GM08714 (cell line): ENCODE measurements around the gene SLC9C2.
"Not testable (repeated sequence)": the region's sequence is repeated elsewhere in the genome, so short reads cannot be mapped to it uniquely, and the experiment has no call there.

Source experiments
- H3K4me3 ChIP-seq: fragments of 200-500 bp; sonication (Bioruptor generic); 2 replicates; pipeline ENCODE4 v1.5.1; 2014; ENCODE audit warnings: mild to moderate bottlenecking, low read length, inconsistent platforms
- ZNF274 ChIP-seq: IDR thresholded peaks from 2 replicates; pipeline ENCODE4 v1.6.1; 2012; ENCODE audit warnings: mild to moderate bottlenecking, low read depth, low read length

The SLC9C2 gene

GRCh38 chr1:173474097-173474779, 128.6 kb downstream of the SLC9C2 start:
- TF ChIP-seq ZNF274: no peak
- H3K4me3 ChIP-seq: no peak overlapping the region

- no peak overlapping the region for H3K4me3 ChIP-seq
- no peak for TF ChIP-seq ZNF274
Measured at GRCh38 chr1:173473599-173474011, 129.3 kb downstream of the SLC9C2 start.

DNA sequence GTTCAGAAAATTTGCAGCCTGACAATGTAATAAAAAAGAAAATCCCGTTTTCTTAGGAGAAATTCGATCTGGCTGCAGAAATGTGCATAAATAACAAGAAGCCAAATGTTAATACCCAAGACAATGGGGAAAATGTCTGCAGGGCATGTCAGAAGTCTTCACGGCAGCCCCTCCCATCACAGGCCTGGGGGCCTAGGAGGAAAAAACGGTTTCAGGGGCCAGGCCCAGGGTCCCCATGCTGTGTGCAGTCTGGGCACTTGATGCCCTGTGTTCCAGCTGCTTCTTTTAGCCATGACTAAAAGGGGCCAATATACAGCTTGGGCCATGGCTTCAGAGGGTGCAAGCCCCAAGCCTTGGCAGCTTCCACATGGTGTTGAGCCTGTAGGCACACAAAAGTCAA, 132.3 kb downstream of the SLC9C2 start:
- no peak for TF ChIP-seq ZNF274
- H3K4me3 ChIP-seq: no peak overlapping the region

DNA sequence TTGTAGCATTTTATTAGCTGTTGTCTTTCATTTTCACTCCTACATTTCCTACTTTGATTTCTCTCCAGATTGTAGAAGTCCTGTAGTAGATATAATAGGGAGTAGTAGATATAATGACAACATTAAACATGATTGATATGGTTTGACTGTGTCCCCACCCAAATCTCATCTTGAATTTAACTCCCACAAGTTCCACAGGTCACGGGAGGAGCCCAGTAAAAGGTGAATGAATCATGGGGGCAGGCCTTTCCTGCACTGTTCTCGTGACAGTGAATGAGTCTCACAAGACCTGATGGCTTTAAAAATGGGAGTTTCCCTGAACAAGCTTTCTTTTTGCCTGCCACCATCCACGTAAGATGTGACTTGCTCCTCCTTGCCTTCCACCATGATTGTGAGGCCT, 133.2 kb downstream of the SLC9C2 start:
- no peak for TF ChIP-seq ZNF274
- no peak overlapping the region for H3K4me3 ChIP-seq

- TF ChIP-seq ZNF274: no peak
Measured at GRCh38 chr1:173467426-173467825, 135.4 kb downstream of the SLC9C2 start.

GRCh38 chr1:173464185-173464584, 138.7 kb downstream of the SLC9C2 start:
- H3K4me3 ChIP-seq: not testable (repeated sequence)

More at GRCh38 chr1:173467426-173467825, 135.4 kb downstream of the SLC9C2 start:
- H3K4me3 ChIP-seq: no peak overlapping the region

DNA sequence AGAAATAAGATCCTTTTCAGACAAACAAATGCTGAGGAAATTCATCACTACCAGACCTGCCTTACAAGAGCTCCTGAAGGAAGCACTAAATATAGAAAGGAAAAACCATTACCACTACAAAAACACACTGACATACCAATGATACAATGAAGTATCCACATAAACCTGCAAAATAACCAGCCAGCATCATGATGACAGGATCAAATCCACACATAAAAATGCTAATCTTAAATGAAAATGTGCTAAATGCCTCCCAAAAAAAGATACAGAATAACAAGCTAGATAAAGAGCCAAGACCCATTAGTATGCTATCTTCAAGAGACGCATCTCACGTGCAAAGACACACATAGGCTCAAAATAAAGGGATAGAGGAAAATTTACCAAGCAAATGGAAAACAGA, 140.2 kb downstream of the SLC9C2 start:
- not testable (repeated sequence) for H3K4me3 ChIP-seq

- H3K4me3 ChIP-seq: no peak overlapping the region
- TF ChIP-seq ZNF274: no peak
Measured at GRCh38 chr1:173459885-173460284, 143.0 kb downstream of the SLC9C2 start.

- no peak overlapping the region for H3K4me3 ChIP-seq
- TF ChIP-seq ZNF274: no peak
Measured at GRCh38 chr1:173454966-173455524, 147.8 kb downstream of the SLC9C2 start.

GRCh38 chr1:173453982-173454381, 148.9 kb downstream of the SLC9C2 start:
- no peak overlapping the region for H3K4me3 ChIP-seq
- no peak for TF ChIP-seq ZNF274

GRCh38 chr1:173451981-173452380, 150.9 kb downstream of the SLC9C2 start:
- no peak for TF ChIP-seq ZNF274

More at GRCh38 chr1:173451981-173452380, 150.9 kb downstream of the SLC9C2 start:
- no peak overlapping the region for H3K4me3 ChIP-seq
